Neural progenitor cell (in vitro differentiated cells): Measurements from ENCODE around the gene GPR148. TPM values are rescaled to one million over a fixed set of nuclear protein-coding genes. Genes with fewer than 3 reads are reported as not detected.
"Not testable (repeated sequence)": the region's sequence is repeated elsewhere in the genome, so short reads cannot be mapped to it uniquely, and the experiment has no call there.

Source experiments
- DNase-seq: peaks from one replicate; pipeline ENCODE4 v3.0.0-alpha.2; 2016; ENCODE audit warnings: low spot score
- H2AFZ ChIP-seq: fragments of 200-600 bp; sonication (generic); replicated peaks from 2 replicates; pipeline ENCODE4 v1.6.1; 2016; ENCODE audit warnings: antibody characterized with exemption
- H3F3A ChIP-seq: fragments of 200-600 bp; sonication (generic); 2 replicates; pipeline ENCODE4 v1.6.1; 2016; ENCODE audit warnings: antibody characterized with exemption, low read depth
- H3K27ac ChIP-seq: fragments of 200-600 bp; sonication (generic); 2 replicates; pipeline ENCODE4 v1.5.1; 2016; ENCODE audit warnings: mild to moderate bottlenecking
- H3K27me3 ChIP-seq: fragments of 200-600 bp; sonication (generic); 2 replicates; pipeline ENCODE4 v1.6.1; 2016; ENCODE audit warnings: mild to moderate bottlenecking, moderate library complexity
- H3K36me3 ChIP-seq: fragments of 200-600 bp; sonication (generic); 2 replicates; pipeline ENCODE4 v1.5.1; 2016
- H3K4me1 ChIP-seq: fragments of 200-600 bp; sonication (generic); 2 replicates; pipeline ENCODE4 v1.6.1; 2016; ENCODE audit warnings: mixed run types
- H3K4me2 ChIP-seq: fragments of 200-600 bp; sonication (generic); 2 replicates; pipeline ENCODE4 v1.6.1; 2016
- H3K4me3 ChIP-seq: fragments of 200-600 bp; sonication (generic); 2 replicates; pipeline ENCODE4 v1.5.1; 2016
- H3K79me2 ChIP-seq: fragments of 200-600 bp; sonication (generic); 2 replicates; pipeline ENCODE4 v1.6.1; 2016; ENCODE audit warnings: low read depth
- H3K9ac ChIP-seq: fragments of 200-600 bp; sonication (generic); 2 replicates; pipeline ENCODE4 v1.6.1; 2016
- H3K9me3 ChIP-seq: fragments of 200-600 bp; sonication (generic); 2 replicates; pipeline ENCODE4 v1.5.1; 2016; ENCODE audit warnings: low read depth
- H4K20me1 ChIP-seq: fragments of 200-600 bp; sonication (generic); 2 replicates; pipeline ENCODE4 v1.6.1; 2016; ENCODE audit warnings: low read depth
- H3K27ac Mint-ChIP-seq: 3 replicates; pipeline ENCODE4 v1.8.0; 2021; ENCODE audit warnings: mixed read lengths
- H3K27me3 Mint-ChIP-seq: 2 replicates; pipeline ENCODE4 v1.8.0; 2022; ENCODE audit warnings: low read depth, mild to moderate bottlenecking, inconsistent platforms, moderate library complexity, mixed read lengths; ENCODE audit not compliant: insufficient read depth
- H3K36me3 Mint-ChIP-seq: 3 replicates; pipeline ENCODE4 v1.8.0; 2021; ENCODE audit warnings: mixed read lengths
- H3K4me1 Mint-ChIP-seq: 3 replicates; pipeline ENCODE4 v1.8.0; 2021; ENCODE audit warnings: mixed read lengths
- H3K4me3 Mint-ChIP-seq: 3 replicates; pipeline ENCODE4 v1.8.0; 2021; ENCODE audit warnings: mild to moderate bottlenecking, moderate library complexity, mixed read lengths
- H3K9me3 Mint-ChIP-seq: 3 replicates; pipeline ENCODE4 v1.8.0; 2020; ENCODE audit warnings: mixed read lengths
- EZH2 ChIP-seq: fragments of 200-600 bp; sonication (generic); IDR thresholded peaks from 2 replicates; pipeline ENCODE4 v1.6.1; 2017; ENCODE audit warnings: antibody characterized with exemption, mild to moderate bottlenecking, moderate library complexity
- EZH2phosphoT487 ChIP-seq: fragments of 200-600 bp; sonication (generic); IDR thresholded peaks from 2 replicates; pipeline ENCODE4 v1.6.1; 2017; ENCODE audit warnings: antibody characterized with exemption
- total RNA-seq: library from RNA; depleted of rRNA; stranded (reverse); fragments of >200 nt; gene quantifications from 2 replicates; pipeline ENCODE4 v1.2.3, GENCODE V29; 2015; ENCODE audit warnings: low replicate concordance
- TF ChIP-seq, protein P1 (sequence below): fragments of 200-600 bp; sonication (generic); IDR thresholded peaks from 2 replicates; pipeline ENCODE4 v1.5.1; 2017; ENCODE audit warnings: antibody characterized with exemption, mild to moderate bottlenecking

The GPR148 gene
- total RNA-seq, 1 donor from 2014 or later: not detected

DNA sequence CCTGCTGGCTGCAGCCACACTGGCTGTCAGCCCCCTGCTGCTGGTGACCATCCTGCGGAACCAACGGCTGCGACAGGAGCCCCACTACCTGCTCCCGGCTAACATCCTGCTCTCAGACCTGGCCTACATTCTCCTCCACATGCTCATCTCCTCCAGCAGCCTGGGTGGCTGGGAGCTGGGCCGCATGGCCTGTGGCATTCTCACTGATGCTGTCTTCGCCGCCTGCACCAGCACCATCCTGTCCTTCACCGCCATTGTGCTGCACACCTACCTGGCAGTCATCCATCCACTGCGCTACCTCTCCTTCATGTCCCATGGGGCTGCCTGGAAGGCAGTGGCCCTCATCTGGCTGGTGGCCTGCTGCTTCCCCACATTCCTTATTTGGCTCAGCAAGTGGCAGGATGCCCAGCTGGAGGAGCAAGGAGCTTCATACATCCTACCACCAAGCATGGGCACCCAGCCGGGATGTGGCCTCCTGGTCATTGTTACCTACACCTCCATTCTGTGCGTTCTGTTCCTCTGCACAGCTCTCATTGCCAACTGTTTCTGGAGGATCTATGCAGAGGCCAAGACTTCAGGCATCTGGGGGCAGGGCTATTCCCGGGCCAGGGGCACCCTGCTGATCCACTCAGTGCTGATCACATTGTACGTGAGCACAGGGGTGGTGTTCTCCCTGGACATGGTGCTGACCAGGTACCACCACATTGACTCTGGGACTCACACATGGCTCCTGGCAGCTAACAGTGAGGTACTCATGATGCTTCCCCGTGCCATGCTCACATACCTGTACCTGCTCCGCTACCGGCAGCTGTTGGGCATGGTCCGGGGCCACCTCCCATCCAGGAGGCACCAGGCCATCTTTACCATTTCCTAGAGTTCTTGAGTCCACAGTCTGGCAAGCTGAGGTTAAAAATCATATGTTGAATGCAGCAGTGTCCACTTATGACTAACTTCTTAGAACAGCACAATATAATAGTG, 741 bp downstream of the GPR148 start:
- H3K4me1 Mint-ChIP-seq: peaks cover 5% of the 10 kb centered on the region
- H3K27me3 Mint-ChIP-seq: peaks cover 4% of the 10 kb centered on the region
- H3K36me3 Mint-ChIP-seq: no peaks in the 10 kb centered on the region
- H3K4me3 Mint-ChIP-seq: peak overlapping the region; percentile 65
- H3K27ac Mint-ChIP-seq: peak overlapping the region; percentile 6
- DNase-seq: no peak
- no peaks in the 10 kb centered on the region for H3K79me2 ChIP-seq
- H2AFZ ChIP-seq: no peak overlapping the region
- H3K27ac ChIP-seq: no peak overlapping the region
- no peaks in the 10 kb centered on the region for H4K20me1 ChIP-seq
- no peaks in the 10 kb centered on the region for H3K36me3 ChIP-seq
- H3K9me3 Mint-ChIP-seq: no peaks in the 10 kb centered on the region
- H3K4me3 ChIP-seq: no peak overlapping the region
- no peak overlapping the region for H3K9ac ChIP-seq
- no peaks in the 10 kb centered on the region for H3K9me3 ChIP-seq
- H3K4me2 ChIP-seq: no peak overlapping the region
- TF ChIP-seq, protein P1, sequence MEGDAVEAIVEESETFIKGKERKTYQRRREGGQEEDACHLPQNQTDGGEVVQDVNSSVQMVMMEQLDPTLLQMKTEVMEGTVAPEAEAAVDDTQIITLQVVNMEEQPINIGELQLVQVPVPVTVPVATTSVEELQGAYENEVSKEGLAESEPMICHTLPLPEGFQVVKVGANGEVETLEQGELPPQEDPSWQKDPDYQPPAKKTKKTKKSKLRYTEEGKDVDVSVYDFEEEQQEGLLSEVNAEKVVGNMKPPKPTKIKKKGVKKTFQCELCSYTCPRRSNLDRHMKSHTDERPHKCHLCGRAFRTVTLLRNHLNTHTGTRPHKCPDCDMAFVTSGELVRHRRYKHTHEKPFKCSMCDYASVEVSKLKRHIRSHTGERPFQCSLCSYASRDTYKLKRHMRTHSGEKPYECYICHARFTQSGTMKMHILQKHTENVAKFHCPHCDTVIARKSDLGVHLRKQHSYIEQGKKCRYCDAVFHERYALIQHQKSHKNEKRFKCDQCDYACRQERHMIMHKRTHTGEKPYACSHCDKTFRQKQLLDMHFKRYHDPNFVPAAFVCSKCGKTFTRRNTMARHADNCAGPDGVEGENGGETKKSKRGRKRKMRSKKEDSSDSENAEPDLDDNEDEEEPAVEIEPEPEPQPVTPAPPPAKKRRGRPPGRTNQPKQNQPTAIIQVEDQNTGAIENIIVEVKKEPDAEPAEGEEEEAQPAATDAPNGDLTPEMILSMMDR: no peak
- no peak for TF ChIP-seq EZH2
- TF ChIP-seq EZH2phosphoT487: no peak
- H3K4me1 ChIP-seq: peaks cover 2% of the 10 kb centered on the region
- peaks cover 14% of the 10 kb centered on the region for H3F3A ChIP-seq
- peaks cover 44% of the 10 kb centered on the region for H3K27me3 ChIP-seq

DNA sequence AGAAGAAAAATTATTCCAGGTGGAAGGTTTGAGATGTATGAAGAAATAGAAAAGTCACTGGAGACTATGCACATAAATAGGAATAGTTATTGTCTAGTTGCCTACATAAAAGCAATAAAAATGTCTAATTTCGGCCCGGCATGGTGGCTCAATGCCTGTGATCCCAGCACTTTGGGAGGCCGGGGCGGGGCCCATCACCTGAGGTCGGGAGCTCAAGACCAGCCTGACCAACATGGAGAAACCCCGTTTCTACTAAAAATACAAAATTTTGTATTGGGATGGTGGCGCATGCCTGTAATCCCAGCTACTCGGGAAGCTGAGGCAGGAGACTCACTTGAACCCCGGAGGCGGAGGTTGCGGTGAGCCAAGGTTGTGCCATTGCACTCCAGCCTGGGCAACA, 3.4 kb downstream of the GPR148 start:
- H3K9me3 Mint-ChIP-seq, H3K27ac ChIP-seq, H3K9me3 ChIP-seq, H2AFZ ChIP-seq, H3K36me3 ChIP-seq, H3K27me3 Mint-ChIP-seq, H3K79me2 ChIP-seq, H3K36me3 Mint-ChIP-seq, H3K27ac Mint-ChIP-seq, H4K20me1 ChIP-seq, H3K4me1 ChIP-seq, H3K4me3 Mint-ChIP-seq, H3F3A ChIP-seq, H3K4me1 Mint-ChIP-seq, H3K9ac ChIP-seq, H3K4me2 ChIP-seq, DNase-seq, H3K4me3 ChIP-seq: not testable (repeated sequence)
- H3K27me3 ChIP-seq: peaks cover 32% of the 10 kb centered on the region

DNA sequence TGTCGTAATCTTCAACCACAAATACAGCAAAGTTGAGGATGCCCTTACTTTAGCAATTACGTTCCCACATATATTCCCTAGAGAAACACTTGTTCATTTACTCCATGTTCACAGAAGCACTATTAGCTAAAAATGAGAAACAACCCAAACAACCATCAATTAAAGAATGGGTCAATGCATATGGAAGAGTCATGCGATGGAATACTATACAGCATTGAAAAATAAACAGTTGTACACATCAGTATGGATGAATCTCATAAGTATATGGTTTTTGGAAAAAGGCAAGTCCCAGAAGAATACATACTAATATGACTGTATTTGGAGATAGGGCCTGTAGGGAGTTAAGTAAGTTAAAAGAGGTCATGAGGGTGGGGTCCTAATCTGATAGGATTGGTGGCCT, 6.3 kb downstream of the GPR148 start:
- Histone ChIP-seq H3K4me2 (no peak overlapping the region), H3F3A (no peaks in the 10 kb centered on the region), H3K79me2 (no peaks in the 10 kb centered on the region), H3K4me1 (no peaks in the 10 kb centered on the region), H2AFZ (no peak overlapping the region), H3K27me3 (peaks cover 6% of the 10 kb centered on the region), H3K36me3 (no peaks in the 10 kb centered on the region), H3K4me3 (no peak overlapping the region), H3K9ac (no peak overlapping the region), H3K9me3 (no peaks in the 10 kb centered on the region), H3K27ac (no peak overlapping the region), H4K20me1 (no peaks in the 10 kb centered on the region)
- Mint-ChIP-seq H3K27ac (no peak overlapping the region), H3K9me3 (peaks cover 2% of the 10 kb centered on the region), H3K36me3 (no peaks in the 10 kb centered on the region), H3K27me3 (peaks cover 5% of the 10 kb centered on the region), H3K4me3 (no peak overlapping the region), H3K4me1 (no peaks in the 10 kb centered on the region)
- DNase-seq: no peak
- TF ChIP-seq, protein P1: no peak
- no peak for TF ChIP-seq EZH2
- no peak for TF ChIP-seq EZH2phosphoT487

DNA sequence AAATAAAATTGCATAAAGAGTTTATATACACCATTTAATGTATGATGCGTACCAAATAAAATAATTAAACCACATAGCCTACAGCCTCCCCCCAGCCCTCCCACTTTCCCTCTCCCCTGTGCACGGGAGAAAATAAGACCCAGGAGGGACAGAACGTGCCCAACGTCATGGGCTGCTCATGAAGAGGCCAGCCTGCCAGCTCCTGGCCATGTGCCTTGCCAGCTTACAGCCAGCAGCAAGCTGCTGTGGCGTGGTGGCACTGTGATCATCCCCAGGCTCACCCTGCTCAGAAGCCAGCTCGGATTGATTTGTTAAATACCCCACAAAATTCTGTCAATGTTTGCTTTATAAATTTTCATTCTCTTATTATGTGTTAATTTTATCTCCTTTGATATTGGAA, 7.6 kb downstream of the GPR148 start:
- Histone ChIP-seq H3K4me2 (no peak overlapping the region), H3K79me2 (no peaks in the 10 kb centered on the region), H3K4me3 (no peak overlapping the region), H3K4me1 (no peaks in the 10 kb centered on the region), H3K9me3 (no peaks in the 10 kb centered on the region), H4K20me1 (no peaks in the 10 kb centered on the region), H3K27ac (no peak overlapping the region), H3K36me3 (no peaks in the 10 kb centered on the region), H3K9ac (no peak overlapping the region), H2AFZ (no peak overlapping the region), H3K27me3 (no peaks in the 10 kb centered on the region), H3F3A (no peaks in the 10 kb centered on the region)
- H3K9me3 Mint-ChIP-seq: peaks cover 2% of the 10 kb centered on the region
- DNase-seq: no peak
- peaks cover 5% of the 10 kb centered on the region for H3K27me3 Mint-ChIP-seq
- no peak for TF ChIP-seq EZH2phosphoT487
- TF ChIP-seq EZH2: no peak
- TF ChIP-seq, protein P1: no peak
- H3K27ac Mint-ChIP-seq: no peak overlapping the region
- H3K4me1 Mint-ChIP-seq: no peaks in the 10 kb centered on the region
- H3K4me3 Mint-ChIP-seq: no peak overlapping the region
- H3K36me3 Mint-ChIP-seq: no peaks in the 10 kb centered on the region
